ENCODE measurements around the gene TROAP.

TROAP gene

GRCh38 chr12:49344486-49345050, 21.5 kb downstream of the TROAP start:
- no peak for DNase-seq

DNA sequence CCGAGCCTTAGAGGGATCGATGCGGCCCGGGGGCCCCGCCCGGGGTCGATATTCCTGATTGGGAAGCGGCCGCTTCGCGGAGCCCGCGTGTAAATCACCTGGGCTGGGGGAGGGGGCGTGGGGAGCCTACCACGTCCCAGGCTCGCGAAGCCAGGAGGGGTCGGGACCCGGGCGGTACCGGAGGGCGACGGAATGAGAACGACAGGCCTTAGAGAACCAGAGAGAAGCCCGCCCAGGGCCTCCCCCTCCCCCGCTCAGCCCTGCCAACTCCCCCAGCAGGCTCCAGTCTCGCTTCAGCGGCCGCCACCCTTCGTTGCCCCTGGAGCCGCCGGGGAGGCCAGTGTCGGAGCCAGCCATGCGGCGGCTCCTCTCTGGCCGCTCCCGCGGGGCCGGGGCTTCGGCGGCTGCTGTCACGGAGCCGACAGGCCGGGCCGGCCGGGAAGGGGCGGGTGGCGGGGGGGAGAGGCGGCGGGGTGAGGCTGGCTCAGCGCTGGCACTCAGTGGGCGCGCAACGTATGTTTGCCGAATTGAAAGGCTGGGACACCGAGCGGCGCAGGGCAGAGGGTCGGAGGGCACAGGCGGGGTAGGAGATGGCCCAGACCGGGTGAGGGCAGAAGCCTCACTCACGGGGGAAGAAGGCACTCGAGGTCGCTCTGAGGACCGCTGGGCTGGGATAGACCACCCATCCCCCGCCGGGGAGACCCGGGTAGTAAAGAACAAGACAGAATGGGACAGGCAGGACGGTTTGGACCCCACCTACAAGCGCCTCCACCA, 22.2 kb downstream of the TROAP start:
- no peak for DNase-seq

DNA sequence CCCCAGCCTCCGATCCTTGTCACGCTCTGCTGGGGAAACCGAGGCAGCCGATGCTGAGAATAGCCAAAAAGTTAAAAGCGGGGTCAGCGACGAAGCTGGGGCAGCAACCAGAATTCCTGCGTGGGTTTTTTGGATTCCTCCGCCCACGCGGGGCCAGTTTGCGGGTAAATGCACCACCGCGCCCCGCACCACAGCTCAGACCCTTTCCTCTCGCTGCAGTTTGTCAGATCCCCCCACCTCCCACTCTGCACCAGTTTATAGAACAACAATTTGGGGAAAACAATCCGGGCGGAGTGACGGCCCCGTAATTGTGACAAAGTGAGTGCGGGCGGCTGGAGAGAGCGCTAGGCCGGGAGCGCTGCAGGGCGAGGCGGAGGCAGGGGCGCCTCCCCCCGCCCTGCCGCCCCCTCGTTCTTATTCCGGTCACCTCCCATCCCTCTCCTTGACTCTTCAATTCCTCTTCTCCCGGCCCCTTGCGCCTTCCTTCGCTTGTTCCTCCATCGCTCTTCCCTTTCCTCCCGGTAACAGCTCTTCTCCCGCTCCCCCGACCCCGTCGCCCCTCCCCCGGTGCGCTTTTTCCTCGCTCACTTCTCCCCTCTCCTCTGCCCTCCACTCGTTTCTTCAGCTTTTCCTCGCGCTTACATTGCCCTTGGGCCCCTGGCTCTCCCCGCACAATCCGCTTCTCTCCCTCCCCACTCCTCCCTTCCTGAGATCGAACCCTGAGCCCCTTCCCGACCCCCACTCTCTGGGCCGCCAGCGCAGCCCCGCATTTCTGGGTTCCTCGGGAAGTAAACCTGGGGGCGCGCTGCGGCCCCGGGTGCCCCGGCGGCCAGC, 23.0 kb downstream of the TROAP start:
- DNase-seq, result no peak

DNA sequence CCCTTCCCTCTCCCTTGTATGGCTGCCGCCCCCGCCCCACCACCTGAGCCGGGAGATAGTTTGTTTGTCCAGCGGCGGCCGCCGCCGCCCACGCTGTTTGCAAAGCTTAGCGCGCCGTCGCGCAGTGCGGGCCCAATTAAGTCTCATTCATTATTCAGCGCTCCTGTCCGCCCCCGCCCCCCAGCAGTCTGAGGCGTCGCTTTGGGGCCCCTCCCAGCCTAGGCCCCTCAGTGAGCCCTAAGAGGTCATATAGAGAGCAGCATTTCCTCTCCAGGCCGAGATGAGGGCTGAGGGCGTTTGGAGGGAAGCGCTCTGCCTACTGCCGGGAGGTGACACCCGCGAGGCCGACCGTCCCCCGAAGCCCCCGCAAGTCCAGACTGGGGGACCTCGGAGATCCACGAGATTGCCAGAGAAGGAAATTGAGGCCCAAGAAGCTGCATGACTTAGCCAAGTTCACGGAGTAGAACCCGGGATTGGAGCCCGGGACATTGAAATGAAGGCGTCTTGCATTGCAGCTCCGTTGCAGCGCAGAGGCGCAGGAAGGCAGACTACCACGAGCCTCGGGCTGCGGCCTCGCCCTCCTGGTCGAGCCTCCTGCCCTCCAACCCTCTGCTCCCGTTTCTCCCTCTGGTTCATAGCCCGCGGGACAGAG, 23.7 kb downstream of the TROAP start, which contains the start of gene DNAJC22:
TSS of gene DNAJC22 (plus strand) at position 230 of the 652 bp plus-strand sequence. CDS start 1,985 bp downstream, outside the sequence.
- DNase-seq, result peak; percentile 43

GRCh38 chr12:49347311-49348193, 24.5 kb downstream of the TROAP start:
- DNase-seq, result peak; percentile 82

GRCh38 chr12:49348781-49349180, 25.7 kb downstream of the TROAP start:
- no peak for DNase-seq

DNA sequence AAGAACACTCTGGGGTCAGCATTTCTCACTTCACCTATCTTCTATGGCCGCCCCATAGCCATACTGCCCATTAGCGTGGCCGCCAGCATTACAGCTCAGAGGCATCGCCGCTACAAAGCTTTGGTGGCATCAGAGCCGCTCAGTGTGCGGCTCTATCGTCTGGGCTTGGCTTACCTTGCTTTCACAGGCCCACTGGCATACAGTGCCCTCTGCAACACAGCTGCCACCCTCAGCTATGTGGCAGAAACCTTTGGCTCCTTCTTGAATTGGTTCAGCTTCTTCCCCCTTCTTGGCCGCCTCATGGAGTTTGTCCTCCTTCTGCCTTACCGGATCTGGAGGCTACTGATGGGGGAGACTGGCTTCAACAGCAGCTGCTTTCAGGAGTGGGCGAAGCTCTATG, 26.2 kb downstream of the TROAP start:
- no peak for DNase-seq

- DNase-seq, result no peak
Measured at GRCh38 chr12:49352351-49352750, 29.3 kb downstream of the TROAP start.

GRCh38 chr12:49355913-49356312, 32.9 kb downstream of the TROAP start:
- no peak for DNase-seq

- DNase-seq, result no peak
Measured at GRCh38 chr12:49357103-49357678, 34.1 kb downstream of the TROAP start.

- DNase-seq, result peak; percentile 68
Measured at GRCh38 chr12:49358483-49359141, 35.6 kb downstream of the TROAP start.

GRCh38 chr12:49359671-49360070, 36.6 kb downstream of the TROAP start:
- DNase-seq, result no peak

DNA sequence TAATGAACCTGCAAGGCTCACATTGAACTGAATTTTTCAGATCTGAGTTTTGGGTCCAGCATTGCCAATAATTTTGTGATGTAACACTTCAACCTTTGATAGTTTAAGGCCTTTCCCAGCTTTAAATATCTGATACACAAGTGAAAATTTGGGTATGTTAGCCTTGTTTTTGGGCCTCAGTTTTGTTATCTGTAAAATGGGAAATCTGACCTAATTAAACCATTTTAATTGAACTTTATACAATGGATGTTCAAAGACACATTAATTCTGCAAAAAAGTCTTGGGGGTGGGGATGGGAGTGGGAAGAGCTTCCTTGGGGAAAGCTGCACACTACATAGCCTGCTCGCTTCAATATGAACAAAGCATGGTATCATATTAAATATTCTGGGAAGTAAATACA, 39.0 kb downstream of the TROAP start:
- no peak for DNase-seq

DNA sequence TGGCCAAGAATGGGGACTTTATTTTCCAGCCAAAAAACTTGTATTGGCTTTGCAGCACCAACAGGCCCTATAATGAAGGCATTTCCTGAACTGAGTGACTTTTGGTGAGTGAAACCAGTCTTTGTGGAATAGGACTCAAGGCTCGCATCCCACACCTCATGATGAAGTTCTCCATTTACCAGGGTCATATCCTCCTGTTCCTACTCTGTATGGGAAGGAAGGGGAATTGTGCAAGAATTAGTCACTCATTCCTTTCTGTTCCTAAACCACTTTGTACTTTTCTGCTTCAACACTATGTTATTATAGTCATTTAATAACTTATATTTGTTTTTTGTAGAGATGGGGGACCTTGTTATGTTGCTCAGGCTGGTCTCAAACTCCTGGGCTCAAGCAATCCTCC, 41.9 kb downstream of the TROAP start:
- no peak for DNase-seq

DNA sequence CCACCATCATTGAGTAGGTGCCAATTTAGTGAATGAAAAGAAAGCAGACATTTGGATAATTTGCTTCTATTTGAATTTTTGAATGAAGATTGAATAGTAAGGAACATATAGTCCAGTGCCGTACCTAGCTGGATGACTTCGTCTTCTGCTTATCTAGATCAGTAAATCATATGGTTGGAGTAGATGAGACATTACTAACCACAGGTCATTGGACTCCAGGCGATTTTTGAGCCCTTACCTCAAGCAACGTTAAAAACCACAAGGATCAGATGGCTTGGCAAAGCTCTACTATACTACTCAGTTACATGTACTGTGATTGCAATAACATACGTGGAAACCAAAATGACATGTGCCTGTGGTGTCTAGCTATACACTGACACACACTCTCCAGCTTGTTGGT, 42.5 kb downstream of the TROAP start:
- DNase-seq, result no peak

DNA sequence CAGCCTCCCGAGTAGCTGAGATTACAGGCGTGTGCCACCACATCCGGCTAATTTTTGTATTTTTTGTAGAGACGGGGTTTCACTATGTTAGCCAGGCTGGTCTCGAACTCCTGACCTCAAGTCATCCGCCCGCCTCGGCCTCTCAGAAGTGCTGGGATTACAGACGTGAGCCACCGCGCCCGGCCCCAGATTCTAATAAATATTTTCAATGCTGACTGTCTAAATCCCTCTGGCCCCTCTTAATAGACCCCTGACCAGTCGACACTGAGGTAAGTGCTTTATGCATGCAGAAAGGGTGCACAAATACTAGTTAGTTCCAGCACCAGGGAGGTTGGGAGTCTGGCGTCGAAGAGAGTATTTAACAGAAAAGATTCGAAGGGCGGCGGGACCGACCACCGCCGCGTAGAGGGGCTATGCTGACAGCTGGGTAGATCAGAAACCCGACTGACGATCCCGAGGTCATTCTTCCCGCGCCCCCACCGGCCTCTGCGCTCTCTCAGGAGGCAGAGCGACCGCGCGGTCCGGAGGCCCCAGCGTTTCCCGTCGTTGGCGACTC, 43.1 kb downstream of the TROAP start:
- DNase-seq, result no peak

DNA sequence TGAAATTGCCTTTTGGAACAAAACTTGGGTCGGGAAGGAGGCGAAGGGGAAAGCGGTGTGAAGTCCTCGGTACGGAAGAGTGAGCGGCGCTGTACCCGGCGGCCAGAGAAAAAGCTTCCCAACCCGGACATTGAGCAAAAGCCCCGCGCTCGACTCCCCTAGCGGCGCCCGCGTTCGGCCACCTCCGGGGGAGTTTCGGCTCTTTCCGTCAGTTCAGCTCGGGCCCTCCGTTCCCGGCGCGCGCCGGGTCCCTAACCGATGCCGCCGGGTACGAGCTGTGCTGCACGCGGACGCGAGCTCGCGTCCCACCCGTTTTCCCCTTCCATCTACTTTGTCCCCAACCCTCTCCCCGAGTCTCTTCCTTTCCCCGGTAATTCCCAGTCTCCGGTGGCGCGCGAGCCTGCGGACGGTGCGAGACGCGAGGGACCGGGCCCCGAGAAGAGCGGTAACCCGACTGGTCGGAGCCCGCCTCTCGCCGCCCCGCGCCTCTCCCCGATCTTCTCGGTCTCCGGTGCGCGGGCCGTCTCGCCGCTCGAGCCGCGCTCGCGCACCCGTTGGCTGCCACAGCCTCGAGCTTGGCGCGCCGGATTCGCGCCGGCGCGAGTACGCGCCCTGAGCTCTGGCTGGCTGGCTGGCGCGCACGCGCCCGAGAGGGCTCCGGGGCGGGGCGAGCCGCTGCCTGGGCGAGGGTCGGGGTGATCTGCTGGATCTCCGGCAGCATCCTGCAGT, 43.8 kb downstream of the TROAP start:
- peak; percentile 88 for DNase-seq

- DNase-seq, result no peak
Measured at GRCh38 chr12:49367381-49368239, 44.6 kb downstream of the TROAP start, which contains the start of gene SPATS2. Gene SPATS2, plus strand, starts transcription at chr12:49367462. Its CDS starts 93,551 bp downstream, at chr12:49461013.

DNA sequence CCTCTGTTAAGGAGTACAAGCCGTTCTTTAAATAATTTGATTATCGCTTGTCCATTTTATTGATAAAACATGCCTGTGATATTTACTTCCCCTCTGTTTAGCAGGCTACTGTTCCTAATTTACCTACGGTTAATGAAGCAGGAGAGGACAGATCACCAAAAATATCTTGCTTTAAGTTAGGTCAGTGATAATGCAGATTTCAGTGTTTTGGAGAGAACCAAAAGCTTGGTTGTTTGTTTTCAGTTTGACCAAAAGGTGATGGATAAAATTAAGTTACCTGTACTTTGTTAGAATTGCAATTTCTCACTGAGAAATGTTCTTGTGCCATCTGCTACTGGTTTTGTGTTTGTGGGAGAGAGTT, 45.2 kb downstream of the TROAP start:
- DNase-seq, result no peak
